ENCODE data around the gene TWIST2.

The TWIST2 gene

DNA sequence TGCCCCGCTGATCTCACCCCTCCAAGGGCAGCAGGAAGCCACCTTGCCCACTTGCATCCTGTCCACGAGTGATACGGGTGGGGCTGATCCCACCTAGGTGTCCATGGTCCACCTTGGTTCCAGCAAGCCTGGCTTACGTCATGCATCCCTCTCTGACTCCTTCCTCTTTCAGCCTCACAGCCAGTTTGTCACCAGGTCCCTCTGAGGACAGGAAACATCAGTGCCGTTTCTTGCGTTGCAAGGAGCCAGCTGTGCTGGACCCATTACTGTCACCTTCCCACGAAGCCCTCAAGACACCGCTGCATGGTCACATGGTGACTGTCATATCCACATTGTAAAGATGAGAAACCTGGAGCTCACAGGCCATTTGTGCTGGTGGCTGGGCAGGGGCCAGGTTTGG is 34.8 kb upstream of the TWIST2 start:
- TF ChIP-seq POLR2AphosphoS5 (IDR thresholded peaks at IDR 0.05; ENCODE audit: borderline replicate concordance, low read depth, low read length): no peak
- TF ChIP-seq EZH2 (IDR thresholded peaks at IDR 0.05): no peak
- no peak for TF ChIP-seq FOXP2 (optimal IDR thresholded peaks at IDR 0.05; ENCODE audit: control extremely low read depth, extremely low read length, insufficient read depth)
- H3K36me3 ChIP-seq (ENCODE audit: insufficient read depth, low read length): no peaks in the 10 kb centered on the region

DNA sequence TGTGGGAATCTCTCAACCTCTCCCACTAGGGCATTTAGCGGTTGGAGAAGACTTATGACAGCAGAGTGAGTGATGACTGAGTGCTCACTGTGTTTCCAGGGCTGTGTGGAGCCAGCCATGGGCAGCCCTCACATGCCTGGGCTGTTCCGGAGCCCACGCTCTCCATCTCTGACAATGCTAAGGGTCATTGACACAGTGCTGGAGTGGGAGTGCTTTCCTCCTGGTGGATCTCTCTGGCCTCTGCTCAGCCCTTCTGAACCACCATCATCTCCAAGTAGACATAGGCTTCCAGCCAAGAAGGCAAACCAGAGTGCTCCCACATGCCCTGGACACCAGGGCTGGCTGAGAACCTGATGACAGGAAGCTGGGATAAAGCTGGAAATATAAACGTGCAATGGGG is 33.1 kb upstream of the TWIST2 start:
- Histone ChIP-seq H3K9ac (ENCODE audit: insufficient read length) (no peak overlapping the region), H3K4me3 (no peak overlapping the region), H3K36me3 (ENCODE audit: insufficient read depth, low read length) (no peaks in the 10 kb centered on the region), H3K27ac (no peak overlapping the region), H3K9me3 (ENCODE audit: low read depth, low read length) (no peaks in the 10 kb centered on the region)
- DNase-seq (ENCODE audit: low read depth, low spot score): no peak
- no peak for TF ChIP-seq EZH2 (IDR thresholded peaks at IDR 0.05)
- TF ChIP-seq POLR2AphosphoS5 (IDR thresholded peaks at IDR 0.05; ENCODE audit: borderline replicate concordance, low read depth, low read length): no peak
- TF ChIP-seq FOXP2 (optimal IDR thresholded peaks at IDR 0.05; ENCODE audit: control extremely low read depth, extremely low read length, insufficient read depth): no peak

More for the DNA sequence above, 34.8 kb upstream of the TWIST2 start:
- DNase-seq (ENCODE audit: low read depth, low spot score): no peak
- Histone ChIP-seq H3K9me3 (ENCODE audit: low read depth, low read length) (peaks cover 7% of the 10 kb centered on the region; the same call in 1 of the 2 replicates), H3K9ac (ENCODE audit: insufficient read length) (no peak overlapping the region), H3K4me3 (no peak overlapping the region), H3K27ac (no peak overlapping the region)

GRCh38 chr2:238816291-238816690 is 31.6 kb upstream of the TWIST2 start:
- Histone ChIP-seq H3K36me3 (ENCODE audit: insufficient read depth, low read length) (no peaks in the 10 kb centered on the region), H3K9ac (ENCODE audit: insufficient read length) (no peak overlapping the region), H3K9me3 (ENCODE audit: low read depth, low read length) (no peaks in the 10 kb centered on the region), H3K27ac (no peak overlapping the region), H3K4me3 (no peak overlapping the region)
- TF ChIP-seq POLR2AphosphoS5 (IDR thresholded peaks at IDR 0.05; ENCODE audit: borderline replicate concordance, low read depth, low read length) (no peak), EZH2 (IDR thresholded peaks at IDR 0.05) (no peak), FOXP2 (optimal IDR thresholded peaks at IDR 0.05; ENCODE audit: control extremely low read depth, extremely low read length, insufficient read depth) (no peak)
- no peak for DNase-seq (ENCODE audit: low read depth, low spot score)

DNA sequence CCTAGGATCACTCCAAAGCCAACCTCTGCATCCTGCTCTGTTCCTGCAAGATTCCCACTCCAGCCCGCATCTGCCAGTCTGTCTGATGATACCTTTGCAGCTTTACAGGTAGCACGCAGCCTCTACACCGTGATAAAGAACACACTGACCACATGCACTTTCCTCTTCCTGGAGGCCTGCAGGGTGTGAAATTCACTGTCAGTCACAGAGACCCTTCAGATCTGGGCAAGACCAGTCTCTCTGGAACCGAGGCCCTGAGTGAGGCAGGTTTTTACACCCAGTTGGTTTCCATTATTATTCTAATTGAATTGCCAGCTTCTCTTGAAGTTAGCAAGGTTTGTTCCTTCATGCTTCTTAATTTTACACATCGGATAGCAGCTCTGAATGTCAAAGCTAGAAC is 30.5 kb upstream of the TWIST2 start:
- no peaks in the 10 kb centered on the region for H3K36me3 ChIP-seq (ENCODE audit: insufficient read depth, low read length)
- H3K27ac ChIP-seq: no peak overlapping the region
- no peak overlapping the region for H3K4me3 ChIP-seq
- no peak for DNase-seq (ENCODE audit: low read depth, low spot score)
- no peaks in the 10 kb centered on the region for H3K9me3 ChIP-seq (ENCODE audit: low read depth, low read length)
- no peak overlapping the region for H3K9ac ChIP-seq (ENCODE audit: insufficient read length)
- TF ChIP-seq EZH2 (IDR thresholded peaks at IDR 0.05) (no peak), FOXP2 (optimal IDR thresholded peaks at IDR 0.05; ENCODE audit: control extremely low read depth, extremely low read length, insufficient read depth) (no peak), POLR2AphosphoS5 (IDR thresholded peaks at IDR 0.05; ENCODE audit: borderline replicate concordance, low read depth, low read length) (no peak)

DNA sequence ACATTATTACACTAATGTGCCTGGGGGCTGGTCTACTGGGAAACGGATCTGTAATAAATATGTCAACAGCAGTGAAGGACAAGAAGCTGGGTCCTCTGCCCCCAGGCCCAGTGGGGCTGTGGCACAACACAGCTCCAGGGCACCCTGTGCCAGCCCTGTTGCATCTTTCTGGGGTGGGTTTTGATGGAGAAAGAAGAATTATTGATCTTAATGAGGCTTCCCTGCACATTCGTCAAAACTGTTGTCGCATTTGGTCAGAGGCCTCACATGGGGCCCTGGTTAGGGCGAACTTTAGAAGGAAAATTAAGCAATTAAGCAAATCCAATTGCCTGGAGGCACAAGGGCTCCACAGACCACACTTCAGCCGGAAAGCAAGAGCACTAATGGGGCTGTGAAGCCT is 30.0 kb upstream of the TWIST2 start:
- no peak for DNase-seq (ENCODE audit: low read depth, low spot score)
- H3K36me3 ChIP-seq (ENCODE audit: insufficient read depth, low read length): no peaks in the 10 kb centered on the region
- no peak for TF ChIP-seq POLR2AphosphoS5 (IDR thresholded peaks at IDR 0.05; ENCODE audit: borderline replicate concordance, low read depth, low read length)
- no peak for TF ChIP-seq FOXP2 (optimal IDR thresholded peaks at IDR 0.05; ENCODE audit: control extremely low read depth, extremely low read length, insufficient read depth)
- TF ChIP-seq EZH2 (IDR thresholded peaks at IDR 0.05): no peak
- H3K9ac ChIP-seq (ENCODE audit: insufficient read length): no peak overlapping the region
- no peaks in the 10 kb centered on the region for H3K9me3 ChIP-seq (ENCODE audit: low read depth, low read length)
- H3K27ac ChIP-seq: no peak overlapping the region
- H3K4me3 ChIP-seq: no peak overlapping the region

GRCh38 chr2:238818561-238818960 is 29.3 kb upstream of the TWIST2 start:
- DNase-seq (ENCODE audit: low read depth, low spot score): no peak
- TF ChIP-seq FOXP2 (optimal IDR thresholded peaks at IDR 0.05; ENCODE audit: control extremely low read depth, extremely low read length, insufficient read depth): no peak
- no peak for TF ChIP-seq EZH2 (IDR thresholded peaks at IDR 0.05)
- TF ChIP-seq POLR2AphosphoS5 (IDR thresholded peaks at IDR 0.05; ENCODE audit: borderline replicate concordance, low read depth, low read length): no peak
- Histone ChIP-seq H3K9ac (ENCODE audit: insufficient read length) (no peak overlapping the region), H3K27ac (no peak overlapping the region), H3K4me3 (no peak overlapping the region), H3K36me3 (ENCODE audit: insufficient read depth, low read length) (no peaks in the 10 kb centered on the region), H3K9me3 (ENCODE audit: low read depth, low read length) (no peaks in the 10 kb centered on the region)

DNA sequence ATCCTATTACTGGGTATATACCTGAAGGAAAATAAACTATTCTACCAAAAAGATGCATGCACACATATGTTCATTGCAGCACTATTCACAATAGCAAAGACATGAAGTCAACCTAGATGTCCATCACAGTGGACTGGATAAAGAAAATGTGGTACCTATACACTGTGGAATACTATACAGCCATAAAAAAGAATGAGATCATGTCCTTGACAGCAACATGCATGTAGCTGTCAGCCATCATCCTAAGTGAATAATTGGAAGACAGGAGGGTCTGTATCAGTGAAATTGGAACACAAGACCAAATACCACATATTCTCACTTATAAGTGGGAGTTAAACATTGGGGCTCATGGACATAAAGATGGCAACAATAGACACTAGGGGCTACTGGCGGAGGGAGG is 27.7 kb upstream of the TWIST2 start:
- Histone ChIP-seq H3K9me3 (ENCODE audit: low read depth, low read length) (no peaks in the 10 kb centered on the region), H3K9ac (ENCODE audit: insufficient read length) (no peak overlapping the region), H3K36me3 (ENCODE audit: insufficient read depth, low read length) (no peaks in the 10 kb centered on the region), H3K27ac (no peak overlapping the region), H3K4me3 (no peak overlapping the region)
- TF ChIP-seq EZH2 (IDR thresholded peaks at IDR 0.05) (no peak), FOXP2 (optimal IDR thresholded peaks at IDR 0.05; ENCODE audit: control extremely low read depth, extremely low read length, insufficient read depth) (no peak), POLR2AphosphoS5 (IDR thresholded peaks at IDR 0.05; ENCODE audit: borderline replicate concordance, low read depth, low read length) (no peak)
- DNase-seq (ENCODE audit: low read depth, low spot score): no peak

DNA sequence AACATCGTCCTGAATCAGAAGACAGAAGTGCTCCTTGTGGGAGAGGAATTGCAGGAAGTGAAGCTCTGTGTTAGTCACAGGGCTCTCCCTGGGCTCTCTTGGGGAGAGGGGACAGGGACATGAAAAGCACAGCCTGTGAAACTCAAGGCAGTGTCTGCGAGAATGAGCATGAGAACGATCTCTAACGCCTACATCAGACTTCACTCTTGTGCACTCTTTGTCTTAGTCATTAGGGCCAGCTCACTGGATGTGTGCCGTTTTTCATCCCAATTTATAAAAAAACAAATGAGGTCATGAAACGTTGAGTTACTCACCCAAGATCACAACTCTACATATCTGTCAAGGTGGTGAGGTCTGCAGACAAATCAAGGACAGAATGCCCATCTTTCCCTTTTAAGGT is 27.0 kb upstream of the TWIST2 start:
- Histone ChIP-seq H3K36me3 (ENCODE audit: insufficient read depth, low read length) (no peaks in the 10 kb centered on the region), H3K27ac (no peak overlapping the region), H3K9ac (ENCODE audit: insufficient read length) (no peak overlapping the region), H3K4me3 (no peak overlapping the region), H3K9me3 (ENCODE audit: low read depth, low read length) (no peaks in the 10 kb centered on the region)
- no peak for DNase-seq (ENCODE audit: low read depth, low spot score)
- TF ChIP-seq POLR2AphosphoS5 (IDR thresholded peaks at IDR 0.05; ENCODE audit: borderline replicate concordance, low read depth, low read length): no peak
- TF ChIP-seq FOXP2 (optimal IDR thresholded peaks at IDR 0.05; ENCODE audit: control extremely low read depth, extremely low read length, insufficient read depth): no peak
- TF ChIP-seq EZH2 (IDR thresholded peaks at IDR 0.05): no peak

- no peak overlapping the region for H3K4me3 ChIP-seq
- H3K36me3 ChIP-seq (ENCODE audit: insufficient read depth, low read length): no peaks in the 10 kb centered on the region
- TF ChIP-seq FOXP2 (optimal IDR thresholded peaks at IDR 0.05; ENCODE audit: control extremely low read depth, extremely low read length, insufficient read depth) (no peak), EZH2 (IDR thresholded peaks at IDR 0.05) (no peak), POLR2AphosphoS5 (IDR thresholded peaks at IDR 0.05; ENCODE audit: borderline replicate concordance, low read depth, low read length) (no peak)
- H3K9ac ChIP-seq (ENCODE audit: insufficient read length): no peak overlapping the region
- H3K27ac ChIP-seq: no peak overlapping the region
- no peaks in the 10 kb centered on the region for H3K9me3 ChIP-seq (ENCODE audit: low read depth, low read length)
- DNase-seq (ENCODE audit: low read depth, low spot score): no peak
Measured at GRCh38 chr2:238821391-238821790, 26.5 kb upstream of the TWIST2 start.
